ENCODE data around the gene TAF4B. TPM values are rescaled to one million over a fixed set of nuclear protein-coding genes. Genes with fewer than 3 reads are reported as not detected.
"Not testable (repeated sequence)": the region's sequence is repeated elsewhere in the genome, so short reads cannot be mapped to it uniquely, and the experiment has no call there.

Gene TAF4B
- total RNA-seq, 1 donor from 2014 or later: 3.9 TPM

DNA sequence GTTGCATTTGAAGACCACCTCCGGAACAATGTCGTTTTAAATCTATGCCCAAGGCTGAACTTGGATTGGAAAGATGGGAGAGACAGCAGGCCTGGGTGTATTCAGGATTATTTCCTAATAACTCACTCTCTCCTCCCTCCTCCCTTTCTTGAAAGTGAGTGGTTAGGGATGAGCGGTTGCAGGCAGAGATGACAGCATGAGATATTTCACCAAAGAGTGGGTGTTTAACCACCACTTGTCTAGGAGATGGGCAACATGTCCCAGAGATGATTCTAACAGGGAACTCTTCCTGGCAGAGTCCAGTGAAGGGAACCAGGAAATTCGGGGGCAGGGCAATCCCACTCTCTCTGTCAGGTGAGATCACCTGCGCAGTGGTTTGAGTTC is 198.9 kb downstream of the TAF4B start:
- no peak for DNase-seq

- DNase-seq: no peak
Observed at GRCh38 chr18:26429535-26430226, 203.4 kb downstream of the TAF4B start.

DNA sequence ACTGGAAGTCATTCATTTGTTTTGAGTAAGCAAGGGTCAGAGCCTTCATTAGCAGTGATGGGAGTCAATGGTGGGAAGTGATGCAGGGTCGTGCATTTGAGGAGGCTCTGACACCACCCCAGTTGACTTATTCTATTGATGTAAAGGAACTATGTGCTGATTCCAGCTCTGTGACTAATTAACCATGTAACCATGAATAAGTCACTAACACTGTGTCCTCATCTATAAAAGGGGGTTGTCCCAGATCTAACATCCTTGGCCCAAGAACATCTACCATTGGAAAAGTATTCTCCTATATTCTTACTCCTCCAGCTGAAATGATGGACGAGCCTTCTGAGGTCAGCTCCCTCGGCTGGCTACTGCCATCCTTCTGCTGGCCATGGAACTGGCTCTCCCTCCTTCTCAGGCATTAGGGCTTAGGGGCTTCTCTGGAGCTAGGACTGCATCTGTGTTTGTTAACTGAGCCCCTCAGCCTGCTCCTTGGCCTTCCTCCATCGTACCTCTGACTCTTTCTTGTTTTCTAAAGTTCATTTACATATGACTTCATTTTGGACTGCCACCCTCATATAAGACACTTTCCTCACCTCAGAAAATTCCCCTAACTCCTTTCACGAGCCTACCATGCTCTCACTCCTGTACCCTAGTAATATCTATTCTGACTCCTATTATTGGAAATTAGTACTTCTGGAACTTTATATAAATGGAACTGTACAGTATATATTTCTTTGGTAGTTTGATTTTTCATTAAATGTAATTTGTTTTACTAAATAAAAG is 206.6 kb downstream of the TAF4B start:
- DNase-seq: no peak

DNA sequence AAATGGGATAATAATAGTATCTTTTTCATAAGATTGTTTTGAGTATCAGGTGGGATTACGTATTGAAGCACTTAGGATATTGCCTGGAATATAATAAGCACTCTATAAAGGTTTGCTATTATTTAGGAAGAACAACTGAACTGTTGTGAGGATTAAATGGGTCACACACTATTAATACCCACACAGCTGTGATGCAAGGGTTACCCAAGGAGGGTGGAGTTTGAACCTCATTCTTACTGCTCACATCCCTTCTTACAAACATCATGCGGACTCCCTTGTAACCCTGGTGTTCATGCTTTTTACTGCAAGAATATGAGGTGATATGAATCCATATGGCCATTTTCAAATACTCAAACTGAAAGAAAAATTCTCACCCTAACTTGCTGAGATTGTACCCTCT is 208.6 kb downstream of the TAF4B start:
- no peak for DNase-seq

DNA sequence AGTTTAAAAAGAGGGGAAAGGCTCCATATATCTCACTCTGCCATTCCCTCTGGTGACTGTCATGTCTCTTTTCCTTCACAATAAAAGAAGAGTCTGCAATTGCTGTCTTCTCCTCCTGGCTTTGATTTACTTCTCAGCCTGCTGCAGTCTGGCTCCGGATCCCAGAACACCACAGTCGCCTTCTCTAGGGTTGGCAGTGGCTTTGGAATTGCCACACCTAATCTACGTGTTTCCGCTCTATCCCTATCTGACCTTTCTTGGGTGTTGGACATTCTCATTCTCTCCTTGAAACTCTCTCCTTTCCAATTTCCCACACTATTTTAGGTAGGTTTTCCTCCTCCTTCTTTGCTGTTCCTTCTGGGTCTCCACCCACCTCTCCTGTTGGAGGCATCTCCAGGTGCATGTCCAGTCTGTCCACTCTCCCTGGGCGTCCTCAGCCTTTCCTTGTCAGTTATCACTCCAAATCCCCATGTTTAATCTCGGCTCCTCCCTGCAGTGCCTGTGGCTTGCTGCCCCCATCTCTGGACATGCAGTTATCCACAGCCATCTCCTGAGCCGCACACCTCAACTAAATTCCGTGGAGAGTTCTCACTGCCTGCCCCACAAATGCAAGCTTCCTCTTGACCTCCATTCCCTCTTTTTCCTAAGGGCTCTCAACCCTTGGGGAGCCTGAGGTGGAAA is 209.3 kb downstream of the TAF4B start:
- DNase-seq: no peak

GRCh38 chr18:26436176-26437051 is 210.2 kb downstream of the TAF4B start:
- no peak for DNase-seq

GRCh38 chr18:26437634-26438033 is 211.4 kb downstream of the TAF4B start:
- DNase-seq: not testable (repeated sequence)

GRCh38 chr18:26438980-26439379 is 212.7 kb downstream of the TAF4B start:
- DNase-seq: no peak

GRCh38 chr18:26439537-26439936 is 213.3 kb downstream of the TAF4B start:
- no peak for DNase-seq

DNA sequence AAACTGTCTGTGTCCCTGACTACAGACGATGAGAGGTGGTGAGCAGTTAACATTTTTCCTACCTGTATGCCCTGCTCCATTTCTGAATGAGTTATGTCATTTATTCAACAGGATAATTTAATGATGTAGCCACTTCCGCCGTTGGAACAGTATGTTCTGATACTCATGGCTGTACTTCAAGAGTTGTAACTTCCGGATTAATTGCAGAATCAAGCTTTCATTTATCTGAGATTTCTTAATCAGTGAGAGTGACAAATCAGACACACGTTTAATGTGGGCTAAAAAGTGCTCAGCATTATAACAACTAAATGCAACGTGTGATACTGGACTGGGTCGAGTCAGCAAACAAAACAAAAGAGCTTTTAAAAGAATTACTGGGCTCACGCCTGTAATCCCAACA is 214.4 kb downstream of the TAF4B start:
- no peak for DNase-seq

Other genes starting within 250 kb of the TAF4B start
- gene SS18, start 135.8 kb upstream of the TAF4B start, total RNA-seq: 84.9 and 97.9 TPM in 2 replicates
- not detected in 2 replicates for gene PSMA8, start 92.6 kb upstream of the TAF4B start, total RNA-seq

Measured in dermis blood vessel endothelial cell (primary cell).